ENCODE results near the gene AKTIP. TPM values are rescaled to one million over a fixed set of nuclear protein-coding genes. Genes with fewer than 3 reads are reported as not detected.

Gene AKTIP
- total RNA-seq, result 33.2 to 42.1 TPM (median 36.1 TPM) in 3 replicates
- long read RNA-seq, transcript AKTIP-202 (10 exons, 2,426 nt), result major isoform, 33 of 67 reads
- long read RNA-seq, partial matches to known transcripts, result 1 of 67 reads
- long read RNA-seq, other reads (novel, unspliced or antisense), result 32 of 67 reads

- no peaks in the 10 kb centered on the region for H3K9me3 Mint-ChIP-seq (ENCODE audit: low read depth)
- no peak for DNase-seq (ENCODE audit: low spot score)
These were observed at the start of gene AKTIP for GRCh38 chr16:53502331-53503269. TSS of gene AKTIP (minus strand) at chr16:53503209. CDS start at chr16:53500259, 2,950 bp downstream.

GRCh38 chr16:53549970-53550690, 47.1 kb upstream of the AKTIP start:
- no peaks in the 10 kb centered on the region for H3K9me3 Mint-ChIP-seq (ENCODE audit: low read depth)
- H3K4me3 Mint-ChIP-seq (ENCODE audit: unreplicated experiment), result peak overlapping the region; percentile 46
- DNase-seq (ENCODE audit: low spot score), result no peak
- no peaks in the 10 kb centered on the region for H3K36me3 Mint-ChIP-seq (ENCODE audit: low read depth)
- H3K27me3 Mint-ChIP-seq (ENCODE audit: low read depth), result peaks cover 30% of the 10 kb centered on the region
- no peak overlapping the region for H3K27ac Mint-ChIP-seq (ENCODE audit: unreplicated experiment)
- peak; percentile 96 for TF ChIP-seq CTCF (IDR thresholded peaks at IDR 0.05)
- H3K4me1 Mint-ChIP-seq (ENCODE audit: low read depth), result peaks cover 15% of the 10 kb centered on the region

More at GRCh38 chr16:53502331-53503269, at the start of gene AKTIP:
- peak within 1 kb of the TSS; percentile 95 for H3K27ac Mint-ChIP-seq (ENCODE audit: unreplicated experiment)
- TF ChIP-seq CTCF (IDR thresholded peaks at IDR 0.05), result no peak
- H3K27me3 Mint-ChIP-seq (ENCODE audit: low read depth), result no peaks in the 10 kb centered on the region
- peaks cover 30% of the 10 kb centered on the region for H3K4me1 Mint-ChIP-seq (ENCODE audit: low read depth)
- H3K36me3 Mint-ChIP-seq (ENCODE audit: low read depth), result peaks cover 5% of the 10 kb centered on the region
- peak within 1 kb of the TSS; percentile 96 for H3K4me3 Mint-ChIP-seq (ENCODE audit: unreplicated experiment)

- no peak overlapping the region for H3K4me3 Mint-ChIP-seq (ENCODE audit: unreplicated experiment)
- H3K4me1 Mint-ChIP-seq (ENCODE audit: low read depth), result peaks cover 15% of the 10 kb centered on the region
- peaks cover 39% of the 10 kb centered on the region for H3K27me3 Mint-ChIP-seq (ENCODE audit: low read depth)
- H3K36me3 Mint-ChIP-seq (ENCODE audit: low read depth), result no peaks in the 10 kb centered on the region
- H3K27ac Mint-ChIP-seq (ENCODE audit: unreplicated experiment), result no peak overlapping the region
- TF ChIP-seq CTCF (IDR thresholded peaks at IDR 0.05), result peak; percentile 27
- DNase-seq (ENCODE audit: low spot score), result no peak
- H3K9me3 Mint-ChIP-seq (ENCODE audit: low read depth), result no peaks in the 10 kb centered on the region
These were observed 44.0 kb upstream of the AKTIP start for GRCh38 chr16:53546988-53547391.

GRCh38 chr16:53545433-53545832, 42.4 kb upstream of the AKTIP start:
- DNase-seq (ENCODE audit: low spot score), result no peak
- no peak for TF ChIP-seq CTCF (IDR thresholded peaks at IDR 0.05)
- no peak overlapping the region for H3K27ac Mint-ChIP-seq (ENCODE audit: unreplicated experiment)
- no peak overlapping the region for H3K4me3 Mint-ChIP-seq (ENCODE audit: unreplicated experiment)
- peaks cover 31% of the 10 kb centered on the region for H3K27me3 Mint-ChIP-seq (ENCODE audit: low read depth)
- no peaks in the 10 kb centered on the region for H3K9me3 Mint-ChIP-seq (ENCODE audit: low read depth)
- no peaks in the 10 kb centered on the region for H3K36me3 Mint-ChIP-seq (ENCODE audit: low read depth)
- H3K4me1 Mint-ChIP-seq (ENCODE audit: low read depth), result peaks cover 12% of the 10 kb centered on the region

- H3K4me3 Mint-ChIP-seq (ENCODE audit: unreplicated experiment), result no peak overlapping the region
- no peak overlapping the region for H3K27ac Mint-ChIP-seq (ENCODE audit: unreplicated experiment)
These were observed 39.3 kb upstream of the AKTIP start for GRCh38 chr16:53542283-53542682.

More at GRCh38 chr16:53542283-53542682, 39.3 kb upstream of the AKTIP start:
- no peaks in the 10 kb centered on the region for H3K9me3 Mint-ChIP-seq (ENCODE audit: low read depth)
- no peaks in the 10 kb centered on the region for H3K36me3 Mint-ChIP-seq (ENCODE audit: low read depth)
- peaks cover 24% of the 10 kb centered on the region for H3K27me3 Mint-ChIP-seq (ENCODE audit: low read depth)
- TF ChIP-seq CTCF (IDR thresholded peaks at IDR 0.05), result no peak
- peaks cover 5% of the 10 kb centered on the region for H3K4me1 Mint-ChIP-seq (ENCODE audit: low read depth)
- no peak for DNase-seq (ENCODE audit: low spot score)
